ENCODE results near the gene MATN3. TPM values are rescaled to one million over a fixed set of nuclear protein-coding genes. Genes with fewer than 3 reads are reported as not detected.

Gene MATN3
- total and polyA plus RNA-seq, 2 donors (not counting 3 experiments of a cell fraction or from before 2014, with no cell fraction given): 1.8 to 3.4 TPM

- DNase-seq (ENCODE audit: low read depth, low spot score): no peak
- FAIRE-seq: no peak
- Histone ChIP-seq H3K4me1 (ENCODE audit: control insufficient read depth, extremely low read depth, insufficient read depth, low read length) (peaks cover 13% of the 10 kb centered on the region), H2AFZ (ENCODE audit: low read depth, low read length) (no peak overlapping the region), H3K4me2 (ENCODE audit: insufficient read depth, low read length) (no peak overlapping the region), H3K9ac (replicated peaks; ENCODE audit: extremely low read depth, insufficient read depth, low read length) (no peak overlapping the region), H3K79me2 (ENCODE audit: control insufficient read depth, insufficient read depth, low read length) (no peaks in the 10 kb centered on the region), H3K27me3 (ENCODE audit: control insufficient read depth in 2 of 2, insufficient read depth in 2 of 2, low read length in 2 of 2) (no peaks in the 10 kb centered on the region), H3K9me3 (replicated peaks; ENCODE audit: control insufficient read depth, insufficient read depth, low read length) (no peaks in the 10 kb centered on the region), H3K36me3 (ENCODE audit: control insufficient read depth in 2 of 2, extremely low read depth in 1 of 2, insufficient read depth in 2 of 2, low read length in 2 of 2) (peaks cover 2 to 5% of the 10 kb centered on the region in 2 experiments), H3K9me1 (replicated peaks; ENCODE audit: control insufficient read depth, extremely low read depth, insufficient read depth, low read length) (no peaks in the 10 kb centered on the region), H4K20me1 (replicated peaks; ENCODE audit: control insufficient read depth, extremely low read depth, insufficient read depth, low read length) (no peaks in the 10 kb centered on the region), H3K27ac (ENCODE audit: insufficient read depth, low read depth, low read length) (no peak overlapping the region), H3K4me3 (replicated peaks in 1 of 3; ENCODE audit: insufficient read depth in 1 of 3, low read depth in 1 of 3, low read length in 3 of 3) (no peak overlapping the region)
- intact Hi-C loops (cut with micrococcal nuclease) (loop anchor here (5.0 kb wide), 1 partner anchor 39 kb away; the partner anchor contains the start of gene MATN3), dilution Hi-C loops (cut with MboI; ENCODE audit: extremely low pct_ligation_motif_present, low sequenced_read_pairs) (no loop called here)
- no TSS peak for BruUV-seq (replicated peaks)
- POLR2A ChIA-PET: no interaction called here
- no peak for TF ChIP-seq JUN (IDR thresholded peaks at IDR 0.05; ENCODE audit: borderline replicate concordance, insufficient read depth, insufficient read length, low read depth)
- TF ChIP-seq EZH2 (IDR thresholded peaks at IDR 0.05; ENCODE audit: borderline replicate concordance, low read depth, low read length, severe bottlenecking): no peak
- no peak for TF ChIP-seq POLR2AphosphoS5 (IDR thresholded peaks at IDR 0.05; ENCODE audit: insufficient read depth, low read depth, low read length)
- TF ChIP-seq, protein P1, sequence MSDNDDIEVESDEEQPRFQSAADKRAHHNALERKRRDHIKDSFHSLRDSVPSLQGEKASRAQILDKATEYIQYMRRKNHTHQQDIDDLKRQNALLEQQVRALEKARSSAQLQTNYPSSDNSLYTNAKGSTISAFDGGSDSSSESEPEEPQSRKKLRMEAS (IDR thresholded peaks at IDR 0.05; ENCODE audit: insufficient read depth, insufficient read length): no peak
- no peak for TF ChIP-seq MYC (IDR thresholded peaks at IDR 0.05; ENCODE audit: low read depth, low read length)
- TF ChIP-seq POLR2A (IDR thresholded peaks at IDR 0.05; ENCODE audit: low read depth, low read length): no peak
- CTCF ChIA-PET: interaction anchor here (1.5 kb wide), 2 partner anchors 18 to 42 kb away, joined by 4 read pairs; no protein-coding TSS in a partner anchor
These were observed 39.0 kb downstream of the MATN3 start for GRCh38 chr2:19973466-19973865.

GRCh38 chr2:19971691-19972090 lies 40.8 kb downstream of the MATN3 start:
- Histone ChIP-seq H3K9me1 (replicated peaks; ENCODE audit: control insufficient read depth, extremely low read depth, insufficient read depth, low read length) (no peaks in the 10 kb centered on the region), H3K79me2 (ENCODE audit: control insufficient read depth, insufficient read depth, low read length) (no peaks in the 10 kb centered on the region), H3K36me3 (ENCODE audit: control insufficient read depth in 2 of 2, extremely low read depth in 1 of 2, insufficient read depth in 2 of 2, low read length in 2 of 2) (peaks cover 0 to 5% of the 10 kb centered on the region in 2 experiments), H3K9me3 (replicated peaks; ENCODE audit: control insufficient read depth, insufficient read depth, low read length) (no peaks in the 10 kb centered on the region), H3K27me3 (ENCODE audit: control insufficient read depth in 2 of 2, insufficient read depth in 2 of 2, low read length in 2 of 2) (no peaks in the 10 kb centered on the region), H2AFZ (ENCODE audit: low read depth, low read length) (no peak overlapping the region), H3K27ac (ENCODE audit: insufficient read depth, low read depth, low read length) (peak overlapping the region; percentile 83), H3K4me2 (ENCODE audit: insufficient read depth, low read length) (peak overlapping the region; percentile 77), H4K20me1 (replicated peaks; ENCODE audit: control insufficient read depth, extremely low read depth, insufficient read depth, low read length) (no peaks in the 10 kb centered on the region), H3K9ac (replicated peaks; ENCODE audit: extremely low read depth, insufficient read depth, low read length) (peak overlapping the region; percentile 19), H3K4me1 (ENCODE audit: control insufficient read depth, extremely low read depth, insufficient read depth, low read length) (peaks cover 13% of the 10 kb centered on the region), H3K4me3 (replicated peaks in 1 of 3; ENCODE audit: insufficient read depth in 1 of 3, low read depth in 1 of 3, low read length in 3 of 3) (no peak overlapping the region)
- intact Hi-C loops (cut with micrococcal nuclease) (loop anchor here (1.0 to 5.0 kb wide), 3 partner anchors 9 to 41 kb away; partner anchors contain the start of gene MATN3), dilution Hi-C loops (cut with MboI; ENCODE audit: extremely low pct_ligation_motif_present, low sequenced_read_pairs) (no loop called here)
- peak; percentile 54 for TF ChIP-seq JUN (IDR thresholded peaks at IDR 0.05; ENCODE audit: borderline replicate concordance, insufficient read depth, insufficient read length, low read depth)
- no peak for TF ChIP-seq MYC (IDR thresholded peaks at IDR 0.05; ENCODE audit: low read depth, low read length)
- TF ChIP-seq POLR2A (IDR thresholded peaks at IDR 0.05; ENCODE audit: low read depth, low read length): no peak
- peak; percentile 86 for TF ChIP-seq GATA2 (IDR thresholded peaks at IDR 0.05; ENCODE audit: insufficient read depth, insufficient read length, low read depth, low read length)
- BruUV-seq (replicated peaks): no TSS peak
- FAIRE-seq (peak; percentile 64), DNase-seq (ENCODE audit: low read depth, low spot score) (peak; percentile 77)
- ChIA-PET POLR2A (no interaction called here), CTCF (interaction anchor here (0.7 to 2.2 kb wide), 3 partner anchors 9 to 122 kb away, joined by 4 to 17 read pairs (median 6); no protein-coding TSS in a partner anchor)

All from endothelial cell of umbilical vein (primary cell).